ENCODE results near the gene PIGT. TPM values are rescaled to one million over a fixed set of nuclear protein-coding genes. Genes with fewer than 3 reads are reported as not detected.

PIGT gene
- total RNA-seq, 6 donors from 2014 or later = 49.9 to 86.3 (median 63.0) TPM

DNA sequence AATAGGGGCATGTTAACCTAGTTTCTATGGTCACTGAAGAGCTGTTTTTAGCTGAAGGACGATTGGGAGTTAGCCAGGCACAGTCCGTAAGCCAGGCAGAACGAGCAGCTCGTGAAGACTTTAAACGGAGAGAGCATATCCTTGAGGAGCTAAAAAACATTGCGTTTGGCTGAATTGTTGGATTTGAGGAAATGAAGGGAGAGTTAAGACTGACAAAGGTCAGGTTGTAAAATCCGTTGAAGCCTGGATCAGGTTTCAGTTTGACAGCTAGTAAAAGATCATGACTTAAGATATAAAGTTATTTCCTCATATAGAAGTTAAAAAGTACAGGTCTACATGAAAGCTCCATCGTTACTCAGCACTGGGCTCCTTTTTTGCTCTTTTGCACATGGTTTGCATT is 5.1 kb upstream of the PIGT start:
- DNase-seq = no peak
- Histone ChIP-seq H3K27me3 (no peaks in the 10 kb centered on the region), H3K27ac (no peak overlapping the region), H3K4me3 (no peak overlapping the region), H3K36me3 (peaks cover 0 to 39% (median 14%) of the 10 kb centered on the region in 4 donors), H3K9me3 (no peaks in the 10 kb centered on the region), H3K4me1 (peaks cover 15 to 18% (median 17%) of the 10 kb centered on the region in 4 donors)
- no peak for ATAC-seq (ENCODE audit: low FRiP score in 2 of 2)
- TF ChIP-seq EP300 (IDR thresholded peaks at IDR 0.05) (no peak), POLR2AphosphoS5 (IDR thresholded peaks at IDR 0.05) (no peak), POLR2A (IDR thresholded peaks at IDR 0.05) (no peak)
- TF ChIP-seq, protein P1, sequence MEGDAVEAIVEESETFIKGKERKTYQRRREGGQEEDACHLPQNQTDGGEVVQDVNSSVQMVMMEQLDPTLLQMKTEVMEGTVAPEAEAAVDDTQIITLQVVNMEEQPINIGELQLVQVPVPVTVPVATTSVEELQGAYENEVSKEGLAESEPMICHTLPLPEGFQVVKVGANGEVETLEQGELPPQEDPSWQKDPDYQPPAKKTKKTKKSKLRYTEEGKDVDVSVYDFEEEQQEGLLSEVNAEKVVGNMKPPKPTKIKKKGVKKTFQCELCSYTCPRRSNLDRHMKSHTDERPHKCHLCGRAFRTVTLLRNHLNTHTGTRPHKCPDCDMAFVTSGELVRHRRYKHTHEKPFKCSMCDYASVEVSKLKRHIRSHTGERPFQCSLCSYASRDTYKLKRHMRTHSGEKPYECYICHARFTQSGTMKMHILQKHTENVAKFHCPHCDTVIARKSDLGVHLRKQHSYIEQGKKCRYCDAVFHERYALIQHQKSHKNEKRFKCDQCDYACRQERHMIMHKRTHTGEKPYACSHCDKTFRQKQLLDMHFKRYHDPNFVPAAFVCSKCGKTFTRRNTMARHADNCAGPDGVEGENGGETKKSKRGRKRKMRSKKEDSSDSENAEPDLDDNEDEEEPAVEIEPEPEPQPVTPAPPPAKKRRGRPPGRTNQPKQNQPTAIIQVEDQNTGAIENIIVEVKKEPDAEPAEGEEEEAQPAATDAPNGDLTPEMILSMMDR (IDR thresholded peaks at IDR 0.05) = no peak
- WGBS, 2 donors = 78 to 88% methylated on average over 8 of the region's 8 CpGs

DNA sequence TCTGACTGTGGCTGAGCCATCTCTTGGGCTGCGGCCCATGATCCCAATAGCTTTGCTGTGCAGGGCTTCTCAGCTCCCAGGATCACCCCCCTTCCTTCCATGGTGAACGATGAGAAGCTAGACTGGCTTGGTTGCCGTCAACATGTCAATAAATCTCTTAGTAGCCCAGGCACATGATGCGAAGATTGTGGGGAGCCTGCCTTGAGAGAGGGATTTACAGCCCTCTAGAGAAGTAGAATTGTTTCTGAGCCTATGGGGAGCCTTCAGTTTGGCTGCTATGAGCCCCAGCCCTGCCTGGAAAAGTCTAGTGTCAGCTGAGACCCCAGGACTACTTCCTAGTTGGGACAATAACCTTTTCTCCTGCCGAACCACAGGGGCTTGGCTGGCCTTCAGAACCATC is 3.3 kb upstream of the PIGT start:
- WGBS, 2 donors = 79 to 83% methylated on average over 5 of the region's 5 CpGs
- no peak for DNase-seq
- Histone ChIP-seq H3K4me3 (no peak overlapping the region), H3K4me1 (peaks cover 20 to 30% (median 24%) of the 10 kb centered on the region in 4 donors), H3K27me3 (no peaks in the 10 kb centered on the region), H3K27ac (no peak overlapping the region), H3K9me3 (no peaks in the 10 kb centered on the region), H3K36me3 (peaks cover 0 to 39% (median 14%) of the 10 kb centered on the region in 4 donors)
- no peak for ATAC-seq (ENCODE audit: low FRiP score in 2 of 2)
- TF ChIP-seq POLR2A (IDR thresholded peaks at IDR 0.05) = no peak
- no peak for TF ChIP-seq EP300 (IDR thresholded peaks at IDR 0.05)
- no peak for TF ChIP-seq POLR2AphosphoS5 (IDR thresholded peaks at IDR 0.05)
- TF ChIP-seq, protein P1 (IDR thresholded peaks at IDR 0.05) = no peak

DNA sequence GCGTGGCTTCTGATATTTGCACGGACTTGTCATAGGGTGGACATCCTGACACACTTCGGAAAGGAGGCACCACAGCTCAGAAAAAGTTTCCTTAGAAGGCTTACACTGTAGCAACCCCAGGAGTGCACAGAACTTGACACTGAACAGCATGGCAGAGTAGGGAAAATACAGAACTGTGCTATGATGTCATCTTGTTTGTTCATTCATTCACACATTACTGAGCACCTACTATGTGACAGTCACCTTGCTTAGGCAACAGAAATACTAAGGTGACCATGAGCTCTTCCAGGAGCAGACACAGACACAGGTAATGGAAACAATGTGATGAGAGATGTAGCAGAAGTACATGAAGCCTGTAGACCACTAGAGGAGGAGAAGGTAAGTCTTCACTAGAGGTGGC is 2.5 kb upstream of the PIGT start:
- ATAC-seq (ENCODE audit: low FRiP score in 2 of 2) (no peak), DNase-seq (no peak)
- peaks cover 0 to 38% (median 14%) of the 10 kb centered on the region in 4 donors for H3K36me3 ChIP-seq
- TF ChIP-seq, protein P1 (IDR thresholded peaks at IDR 0.05) = no peak
- TF ChIP-seq POLR2A (IDR thresholded peaks at IDR 0.05) (no peak), POLR2AphosphoS5 (IDR thresholded peaks at IDR 0.05) (no peak), EP300 (IDR thresholded peaks at IDR 0.05) (no peak)
- no peak overlapping the region for H3K27ac ChIP-seq
- H3K9me3 ChIP-seq = no peaks in the 10 kb centered on the region
- H3K4me1 ChIP-seq = peaks cover 15 to 24% (median 19%) of the 10 kb centered on the region in 4 donors
- no peak overlapping the region for H3K4me3 ChIP-seq
- no peaks in the 10 kb centered on the region for H3K27me3 ChIP-seq
- WGBS, 2 donors = 72 to 87% methylated on average over 3 of the region's 3 CpGs

DNA sequence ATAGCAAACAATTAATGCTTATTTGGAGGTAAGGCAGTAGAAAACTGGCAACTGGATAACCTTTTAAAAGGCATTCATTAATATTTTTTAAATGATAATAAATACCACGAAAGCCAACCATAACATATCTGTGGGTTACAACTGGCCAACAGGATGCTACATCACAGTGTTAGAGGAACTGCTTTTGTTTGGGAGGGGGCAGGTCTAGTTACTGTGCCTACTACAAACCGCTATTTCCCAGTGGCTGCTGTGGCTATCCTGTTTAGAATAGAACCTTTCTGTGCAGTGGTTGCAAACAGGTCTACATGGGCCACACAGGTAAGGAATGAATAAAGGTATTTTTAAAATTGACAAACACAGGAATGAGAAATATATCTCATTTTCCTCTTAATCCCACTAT is 976 bp downstream of the PIGT start:
- H3K9me3 ChIP-seq = no peaks in the 10 kb centered on the region
- no peak overlapping the region for H3K27ac ChIP-seq
- no peak for TF ChIP-seq POLR2AphosphoS5 (IDR thresholded peaks at IDR 0.05)
- TF ChIP-seq, protein P1 (IDR thresholded peaks at IDR 0.05) = no peak
- TF ChIP-seq POLR2A (IDR thresholded peaks at IDR 0.05) = no peak
- no peak for TF ChIP-seq EP300 (IDR thresholded peaks at IDR 0.05)
- H3K27me3 ChIP-seq = no peaks in the 10 kb centered on the region
- DNase-seq (no peak), ATAC-seq (ENCODE audit: low FRiP score in 2 of 2) (no peak)
- peak overlapping the region in 3 of 4 donors; percentile 71 to 89 (median 85) for H3K4me3 ChIP-seq
- WGBS, 2 donors = 48 to 56% methylated on average over 2 of the region's 2 CpGs
- peaks cover 20 to 33% (median 25%) of the 10 kb centered on the region in 4 donors for H3K4me1 ChIP-seq
- H3K36me3 ChIP-seq = peaks cover 21 to 38% (median 26%) of the 10 kb centered on the region in 4 donors
